Measurements from ENCODE around the gene SLC41A1. TPM values are rescaled to one million over a fixed set of nuclear protein-coding genes. Genes with fewer than 3 reads are reported as not detected.
A peak's percentile ranks its signal among the peaks of the same experiment; 100 is the strongest.

SLC41A1 gene
- total RNA-seq, 1 experiment from 2014 or later: 31.9 TPM

DNA sequence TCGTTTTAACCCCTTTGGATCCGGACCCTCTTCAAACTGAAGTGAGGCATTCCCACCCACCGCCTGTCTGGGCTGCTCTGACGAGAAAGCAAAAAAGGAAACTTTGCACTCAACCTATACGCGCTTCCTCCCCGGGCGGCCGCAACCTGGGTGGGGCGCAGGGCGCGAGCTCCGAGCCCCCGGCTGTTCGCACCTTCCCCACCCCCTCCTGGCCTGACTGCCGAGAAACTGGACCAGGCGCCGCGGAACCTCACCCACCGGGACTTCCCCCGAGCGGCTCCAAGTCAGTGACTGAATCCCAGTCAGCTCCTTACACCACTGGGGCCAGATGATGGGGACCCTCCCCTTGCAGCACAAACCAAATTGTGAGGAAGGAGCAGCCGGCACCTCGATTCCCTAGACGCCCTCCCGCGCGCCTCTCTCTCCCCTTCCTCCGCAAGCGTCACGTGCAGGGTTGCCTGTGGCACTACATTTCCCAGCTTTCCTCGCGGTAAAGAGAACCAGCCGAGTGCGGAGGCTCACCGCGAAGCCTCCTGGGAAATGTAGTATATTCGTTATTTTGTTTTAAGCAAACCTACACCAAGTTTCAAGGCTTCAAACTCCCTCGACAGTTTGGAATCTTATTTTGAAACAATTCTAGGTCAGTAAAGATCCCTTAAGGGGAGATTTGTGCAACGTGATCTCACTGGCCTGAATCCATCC is 37.8 kb downstream of the SLC41A1 start, which contains the start of gene RAB29:
Gene RAB29, minus strand, starts transcription at position 468 of the 702 bp plus-strand sequence. CDS start 526 bp downstream, outside the sequence.
- Mint-ChIP-seq H3K9me3 (ENCODE audit: low read depth, unreplicated experiment) (no peaks in the 10 kb centered on the region), H3K27me3 (ENCODE audit: unreplicated experiment) (peaks cover 7% of the 10 kb centered on the region), H3K4me3 (ENCODE audit: low read depth, unreplicated experiment) (peak within 1 kb of the TSS; percentile 99), H3K27ac (ENCODE audit: unreplicated experiment) (peak within 1 kb of the TSS; percentile 97), H3K36me3 (ENCODE audit: insufficient read depth, unreplicated experiment) (peaks cover 18% of the 10 kb centered on the region), H3K4me1 (ENCODE audit: low read depth, unreplicated experiment) (peaks cover 6% of the 10 kb centered on the region)
- TF ChIP-seq, protein P1, sequence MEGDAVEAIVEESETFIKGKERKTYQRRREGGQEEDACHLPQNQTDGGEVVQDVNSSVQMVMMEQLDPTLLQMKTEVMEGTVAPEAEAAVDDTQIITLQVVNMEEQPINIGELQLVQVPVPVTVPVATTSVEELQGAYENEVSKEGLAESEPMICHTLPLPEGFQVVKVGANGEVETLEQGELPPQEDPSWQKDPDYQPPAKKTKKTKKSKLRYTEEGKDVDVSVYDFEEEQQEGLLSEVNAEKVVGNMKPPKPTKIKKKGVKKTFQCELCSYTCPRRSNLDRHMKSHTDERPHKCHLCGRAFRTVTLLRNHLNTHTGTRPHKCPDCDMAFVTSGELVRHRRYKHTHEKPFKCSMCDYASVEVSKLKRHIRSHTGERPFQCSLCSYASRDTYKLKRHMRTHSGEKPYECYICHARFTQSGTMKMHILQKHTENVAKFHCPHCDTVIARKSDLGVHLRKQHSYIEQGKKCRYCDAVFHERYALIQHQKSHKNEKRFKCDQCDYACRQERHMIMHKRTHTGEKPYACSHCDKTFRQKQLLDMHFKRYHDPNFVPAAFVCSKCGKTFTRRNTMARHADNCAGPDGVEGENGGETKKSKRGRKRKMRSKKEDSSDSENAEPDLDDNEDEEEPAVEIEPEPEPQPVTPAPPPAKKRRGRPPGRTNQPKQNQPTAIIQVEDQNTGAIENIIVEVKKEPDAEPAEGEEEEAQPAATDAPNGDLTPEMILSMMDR (IDR thresholded peaks at IDR 0.05; ENCODE audit: unreplicated experiment): no peak
- CTCF ChIA-PET: interaction anchor here (0.5 to 2.1 kb wide), 4 partner anchors 17 to 143 kb away, joined by 3 to 5 read pairs (median 4); partner anchors contain the start of gene NUCKS1
- no TSS peak for BruUV-seq (replicated peaks)
- DNase-seq: peak; percentile 77
- intact Hi-C loops (cut with micrococcal nuclease; ENCODE audit: unreplicated experiment): no loop called here

DNA sequence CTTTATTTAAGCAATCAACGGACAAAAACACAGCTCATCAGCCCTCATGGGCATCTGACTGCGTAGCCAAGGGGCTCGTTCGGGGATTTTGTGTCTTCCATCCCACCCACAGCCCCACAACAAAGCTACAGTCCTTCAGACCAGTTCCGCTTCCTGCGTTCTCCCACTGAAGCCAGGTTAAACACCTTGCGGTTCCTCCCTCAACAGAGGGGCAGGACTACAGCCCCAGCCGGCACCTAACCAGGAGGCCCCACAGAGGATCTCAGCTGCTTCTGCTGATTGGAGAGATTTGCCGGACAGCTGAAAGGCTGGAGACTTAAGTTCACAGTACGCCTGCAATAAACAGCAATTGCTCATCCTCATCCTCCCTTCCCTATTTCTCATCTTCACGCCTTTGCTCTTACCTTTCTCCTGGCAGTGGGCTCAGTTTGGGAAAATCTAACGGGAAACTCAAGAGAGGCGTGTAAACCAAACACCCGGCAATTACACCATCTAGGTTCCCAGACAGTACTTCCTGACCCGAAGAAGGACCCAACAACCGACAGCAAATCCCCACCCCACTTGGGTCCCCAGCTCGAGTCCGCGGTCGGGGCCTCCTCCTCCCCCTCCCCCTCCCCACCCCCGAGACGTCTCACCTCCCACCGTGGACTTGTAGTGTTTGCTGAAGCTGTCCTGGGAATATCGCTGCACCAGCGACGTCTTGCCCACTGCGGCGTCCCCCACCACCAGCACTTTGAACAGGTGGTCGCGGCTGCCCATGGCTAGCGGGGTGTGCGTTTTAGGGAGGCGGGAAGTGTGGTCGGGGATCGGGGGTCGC is 38.6 kb downstream of the SLC41A1 start:
- peaks cover 21% of the 10 kb centered on the region for H3K36me3 Mint-ChIP-seq (ENCODE audit: insufficient read depth, unreplicated experiment)
- peaks cover 6% of the 10 kb centered on the region for H3K4me1 Mint-ChIP-seq (ENCODE audit: low read depth, unreplicated experiment)
- H3K27me3 Mint-ChIP-seq (ENCODE audit: unreplicated experiment): peaks cover 7% of the 10 kb centered on the region
- TF ChIP-seq, protein P1 (IDR thresholded peaks at IDR 0.05; ENCODE audit: unreplicated experiment): no peak
- H3K4me3 Mint-ChIP-seq (ENCODE audit: low read depth, unreplicated experiment): peak overlapping the region; percentile 99
- DNase-seq: peak; percentile 5
- BruUV-seq (replicated peaks): no TSS peak
- intact Hi-C loops (cut with micrococcal nuclease; ENCODE audit: unreplicated experiment): no loop called here
- H3K27ac Mint-ChIP-seq (ENCODE audit: unreplicated experiment): peak overlapping the region; percentile 97
- no peaks in the 10 kb centered on the region for H3K9me3 Mint-ChIP-seq (ENCODE audit: low read depth, unreplicated experiment)
- CTCF ChIA-PET: interaction anchor here (0.5 to 2.1 kb wide), 4 partner anchors 25 to 144 kb away, joined by 3 to 5 read pairs (median 4); partner anchors contain the start of gene NUCKS1

DNA sequence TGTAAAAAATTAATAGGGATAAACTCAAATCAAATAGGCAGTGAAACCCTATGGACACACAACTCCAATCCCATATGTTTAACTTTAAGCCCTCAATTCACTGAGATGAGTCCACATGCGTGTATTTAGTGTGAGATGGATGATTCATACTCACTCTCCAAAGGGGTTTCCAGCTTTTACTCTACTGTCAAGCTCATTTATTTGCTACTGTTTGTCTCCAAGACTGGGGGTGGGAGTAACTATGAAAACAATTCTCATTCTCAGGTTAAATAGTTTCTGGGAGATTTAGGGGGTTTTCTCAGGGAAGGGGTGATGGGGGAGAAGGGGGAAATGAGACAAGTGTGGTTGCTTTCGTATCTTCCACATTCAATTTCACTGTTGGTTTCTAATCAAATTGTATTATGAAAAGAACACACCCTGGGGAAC is 40.4 kb downstream of the SLC41A1 start:
- TF ChIP-seq, protein P1 (IDR thresholded peaks at IDR 0.05; ENCODE audit: unreplicated experiment): no peak
- H3K4me1 Mint-ChIP-seq (ENCODE audit: low read depth, unreplicated experiment): peaks cover 6% of the 10 kb centered on the region
- intact Hi-C loops (cut with micrococcal nuclease; ENCODE audit: unreplicated experiment): no loop called here
- no peak overlapping the region for H3K27ac Mint-ChIP-seq (ENCODE audit: unreplicated experiment)
- no peaks in the 10 kb centered on the region for H3K9me3 Mint-ChIP-seq (ENCODE audit: low read depth, unreplicated experiment)
- no peak overlapping the region for H3K4me3 Mint-ChIP-seq (ENCODE audit: low read depth, unreplicated experiment)
- H3K27me3 Mint-ChIP-seq (ENCODE audit: unreplicated experiment): peaks cover 7% of the 10 kb centered on the region
- DNase-seq: no peak
- BruUV-seq (replicated peaks): no TSS peak
- CTCF ChIA-PET: interaction anchor here (0.7 to 1.5 kb wide), 2 partner anchors 12 to 138 kb away, joined by 3 to 4 read pairs; no protein-coding TSS in a partner anchor
- peaks cover 23% of the 10 kb centered on the region for H3K36me3 Mint-ChIP-seq (ENCODE audit: insufficient read depth, unreplicated experiment)

DNA sequence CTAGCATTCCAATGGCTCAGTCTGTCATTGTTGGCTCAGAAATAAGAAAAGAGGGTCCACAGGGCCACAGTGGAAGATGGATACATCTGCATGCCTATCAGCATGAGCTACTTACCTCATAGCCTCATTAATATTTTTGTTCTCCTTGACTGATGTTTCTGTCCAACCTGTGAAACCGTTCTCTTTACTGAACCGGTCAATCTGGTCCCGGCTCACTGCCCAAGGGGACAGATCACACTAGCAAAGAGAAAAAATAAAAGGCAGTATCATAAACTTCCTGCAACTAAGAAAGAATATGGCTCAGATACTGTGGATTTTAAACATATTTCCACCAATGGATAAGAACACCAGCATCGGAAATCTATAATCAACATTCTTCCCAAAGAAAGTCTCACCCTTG is 42.4 kb downstream of the SLC41A1 start:
- Mint-ChIP-seq H3K27ac (ENCODE audit: unreplicated experiment) (no peak overlapping the region), H3K4me1 (ENCODE audit: low read depth, unreplicated experiment) (peaks cover 11% of the 10 kb centered on the region), H3K9me3 (ENCODE audit: low read depth, unreplicated experiment) (no peaks in the 10 kb centered on the region), H3K36me3 (ENCODE audit: insufficient read depth, unreplicated experiment) (peaks cover 21% of the 10 kb centered on the region), H3K4me3 (ENCODE audit: low read depth, unreplicated experiment) (no peak overlapping the region), H3K27me3 (ENCODE audit: unreplicated experiment) (peaks cover 7% of the 10 kb centered on the region)
- DNase-seq: no peak
- no TSS peak for BruUV-seq (replicated peaks)
- intact Hi-C loops (cut with micrococcal nuclease; ENCODE audit: unreplicated experiment): no loop called here
- CTCF ChIA-PET: interaction anchor here (0.6 kb wide), 1 partner anchor 113 kb away, joined by 3 read pairs; no protein-coding TSS in a partner anchor
- TF ChIP-seq, protein P1 (IDR thresholded peaks at IDR 0.05; ENCODE audit: unreplicated experiment): no peak
